HG03565 (cell line): ENCODE results near the gene LCA5.
"Not testable (repeated sequence)": the region's sequence is repeated elsewhere in the genome, so short reads cannot be mapped to it uniquely, and the experiment has no call there.

Source experiments
- ATAC-seq: cut with Tn5 transposase; IDR thresholded peaks from one replicate; pipeline ENCODE4 v1.9.1; 2021; ENCODE audit warnings: mild to moderate bottlenecking, moderate library complexity; ENCODE audit not compliant: unreplicated experiment

LCA5 gene

GRCh38 chr6:79536954-79537747 lies at the start of gene LCA5:
TSS of gene LCA5 (minus strand) at chr6:79537430. CDS start at chr6:79518894, 18,536 bp downstream.
- ATAC-seq = peak; percentile 99

GRCh38 chr6:79586548-79586947 lies 49.3 kb upstream of the LCA5 start:
- no peak for ATAC-seq

GRCh38 chr6:79584332-79584731 lies 47.1 kb upstream of the LCA5 start:
- ATAC-seq = no peak

- not testable (repeated sequence) for ATAC-seq
Measured at GRCh38 chr6:79577926-79578325, 40.7 kb upstream of the LCA5 start.

- no peak for ATAC-seq
Measured at GRCh38 chr6:79574630-79575225, 37.5 kb upstream of the LCA5 start.

- ATAC-seq = no peak
Measured at GRCh38 chr6:79574174-79574573, 36.9 kb upstream of the LCA5 start.

- ATAC-seq = peak; percentile 19
Measured at GRCh38 chr6:79571030-79571367, 33.8 kb upstream of the LCA5 start.

GRCh38 chr6:79570129-79571029 lies 33.1 kb upstream of the LCA5 start:
- peak; percentile 74 for ATAC-seq

GRCh38 chr6:79568996-79569395 lies 31.8 kb upstream of the LCA5 start:
- no peak for ATAC-seq

GRCh38 chr6:79564636-79565035 lies 27.4 kb upstream of the LCA5 start:
- no peak for ATAC-seq

- ATAC-seq = no peak
Measured at GRCh38 chr6:79559706-79560105, 22.5 kb upstream of the LCA5 start.

- no peak for ATAC-seq
Measured at GRCh38 chr6:79557673-79558467, 20.6 kb upstream of the LCA5 start.

- ATAC-seq = no peak
Measured at GRCh38 chr6:79554305-79554704, 17.1 kb upstream of the LCA5 start.

- no peak for ATAC-seq
Measured at GRCh38 chr6:79551401-79551800, 14.2 kb upstream of the LCA5 start.

- ATAC-seq = no peak
Measured at GRCh38 chr6:79548304-79548703, 11.1 kb upstream of the LCA5 start.

- ATAC-seq = no peak
Measured at GRCh38 chr6:79546186-79546585, 9.0 kb upstream of the LCA5 start.

GRCh38 chr6:79544939-79545450 lies 7.8 kb upstream of the LCA5 start:
- ATAC-seq = peak; percentile 79

- ATAC-seq = peak; percentile 36
Measured at GRCh38 chr6:79544299-79544927, 7.2 kb upstream of the LCA5 start.

GRCh38 chr6:79543886-79544285 lies 6.7 kb upstream of the LCA5 start:
- no peak for ATAC-seq

- ATAC-seq = no peak
Measured at GRCh38 chr6:79543411-79543810, 6.2 kb upstream of the LCA5 start.
